Esophagus (tissue), 2 donors: ENCODE measurements around the gene FOXQ1. TPM values are rescaled to one million over a fixed set of nuclear protein-coding genes. Genes with fewer than 3 reads are reported as not detected.
"Not testable (repeated sequence)": the region's sequence is repeated elsewhere in the genome, so short reads cannot be mapped to it uniquely, and the experiment has no call there.

Source experiments
- H3K27ac ChIP-seq, 2 donors: one replicate each; pipeline ENCODE4 v1.5.1; 2013; ENCODE audit warnings: low read depth in 2 of 2, mild to moderate bottlenecking in 2 of 2, inconsistent platforms in 1 of 2, low read length in 1 of 2, moderate library complexity in 1 of 2
- H3K27me3 ChIP-seq, 2 donors: one replicate each; pipeline ENCODE4 v1.6.1; 2013; ENCODE audit warnings: low read length in 2 of 2, control low read depth in 1 of 2, mild to moderate bottlenecking in 1 of 2; ENCODE audit not compliant: insufficient read depth in 2 of 2, control insufficient read depth in 1 of 2
- H3K36me3 ChIP-seq, 2 donors: one replicate each; pipeline ENCODE4 v1.6.1; 2013; ENCODE audit warnings: low read length in 1 of 2; ENCODE audit not compliant: control insufficient read depth in 2 of 2, insufficient read depth in 2 of 2
- H3K4me1 ChIP-seq, 2 donors: one replicate each; pipeline ENCODE4 v1.6.1; 2013; ENCODE audit warnings: low read length in 1 of 2; ENCODE audit not compliant: control insufficient read depth in 2 of 2, insufficient read depth in 2 of 2
- H3K4me3 ChIP-seq, 2 donors: one replicate each; pipeline ENCODE4 v1.5.1; 2013; ENCODE audit warnings: low read length in 2 of 2, mild to moderate bottlenecking in 2 of 2, low read depth in 1 of 2, moderate library complexity in 1 of 2
- H3K9me3 ChIP-seq, 2 donors: one replicate each; pipeline ENCODE4 v1.6.1; 2013; ENCODE audit warnings: mild to moderate bottlenecking in 2 of 2, low read depth in 1 of 2, low read length in 1 of 2, moderate library complexity in 1 of 2; ENCODE audit not compliant: control insufficient read depth in 2 of 2, insufficient read depth in 1 of 2
- WGBS, 2 donors: extraction: QIAGEN DNeasy Blood & Tissue Kit; methylation state at CpG; one replicate each; pipeline ENCODE4 v1.1.7; 2013; 5-methylcytosine and 5-hydroxymethylcytosine counted together
- polyA plus RNA-seq, 2 donors: library from polyadenylated mRNA; stranded (reverse); fragments of 200-250 nt; gene quantifications; one replicate each; pipeline ENCODE4 v1.2.3, GENCODE V29; 2013
- donor health status: healthy with polysubstance abuse.
- donor health status: Bipolar disorder and iron deficiency.

FOXQ1 gene
- polyA plus RNA-seq, 2 donors, result 7.8 to 8.7 TPM

DNA sequence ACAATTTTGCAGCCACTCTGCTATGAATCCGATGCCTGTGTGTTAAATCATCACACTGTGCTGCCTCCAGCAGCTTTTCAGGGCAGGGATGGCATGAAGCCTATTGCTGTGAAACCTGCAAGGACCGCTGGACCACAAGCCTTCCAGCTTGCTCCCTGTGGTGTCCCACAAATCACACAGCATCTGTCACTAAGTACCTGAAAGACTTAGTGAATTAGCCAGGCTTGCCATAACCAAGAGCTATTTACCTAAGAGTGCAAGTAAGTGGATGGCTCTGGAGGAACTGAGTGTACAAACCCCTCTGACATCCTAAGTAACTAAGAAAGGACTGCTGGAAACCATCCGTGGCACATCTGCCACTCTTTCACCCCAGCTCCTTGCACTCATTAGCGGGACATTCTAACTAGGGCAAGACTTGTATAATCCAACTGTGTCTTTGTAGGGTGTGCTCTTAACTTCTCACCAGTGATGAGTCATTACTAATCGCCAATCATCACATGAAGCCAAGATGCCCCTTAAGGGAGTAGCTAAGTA is 34.7 kb downstream of the FOXQ1 start:
- no peak overlapping the region for H3K27ac ChIP-seq

DNA sequence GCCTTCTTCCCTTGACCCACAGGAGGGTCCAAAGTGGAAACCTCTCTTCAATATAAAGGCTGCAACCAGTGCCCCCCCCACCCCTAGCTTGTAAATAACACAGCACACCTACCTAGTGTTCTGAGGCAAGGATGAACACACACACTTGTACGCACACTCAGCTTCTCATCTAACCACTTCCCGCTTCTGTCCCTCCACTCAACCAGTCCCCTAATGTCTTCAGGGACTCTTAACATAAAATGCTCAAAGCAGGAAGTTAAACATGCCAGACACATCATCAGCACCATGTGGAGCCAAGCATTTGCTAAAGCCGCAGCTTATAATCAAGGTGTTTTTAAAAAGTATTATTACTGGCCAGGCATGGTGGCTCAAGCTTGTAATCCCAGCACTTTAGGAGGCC is 35.3 kb downstream of the FOXQ1 start:
- Histone ChIP-seq H3K9me3 (no peaks in the 10 kb centered on the region), H3K27ac (no peak overlapping the region), H3K4me1 (no peaks in the 10 kb centered on the region), H3K27me3 (no peaks in the 10 kb centered on the region), H3K4me3 (no peak overlapping the region), H3K36me3 (no peaks in the 10 kb centered on the region)
- WGBS, 2 donors, result 83 to 86% methylated on average over 3 of the region's 3 CpGs

More for the DNA sequence above, 34.7 kb downstream of the FOXQ1 start:
- Histone ChIP-seq H3K4me3 (no peak overlapping the region), H3K36me3 (no peaks in the 10 kb centered on the region), H3K27me3 (no peaks in the 10 kb centered on the region), H3K4me1 (no peaks in the 10 kb centered on the region), H3K9me3 (no peaks in the 10 kb centered on the region)
- WGBS, 2 donors, result 65 to 67% methylated on average over 5 of the region's 5 CpGs

DNA sequence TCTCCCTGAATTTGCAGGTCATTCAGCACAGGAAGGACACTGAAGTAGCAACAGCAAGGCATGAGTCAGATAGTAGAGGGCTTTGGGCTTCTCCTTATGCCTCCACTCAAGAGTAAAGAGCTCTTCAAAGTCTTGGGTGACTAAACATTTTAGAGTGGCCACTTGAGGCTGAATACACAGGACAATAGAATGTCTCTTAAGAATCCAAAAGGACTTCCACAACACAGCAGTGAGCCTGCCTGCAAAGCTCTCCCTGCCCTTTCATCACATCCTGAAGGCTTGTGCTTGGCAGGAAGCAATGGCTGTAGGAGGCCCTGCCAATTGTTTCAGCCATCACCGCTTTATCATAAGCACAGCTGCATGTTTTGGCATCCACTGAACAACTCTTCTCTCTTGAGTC is 36.8 kb downstream of the FOXQ1 start:
- Histone ChIP-seq H3K4me1 (no peaks in the 10 kb centered on the region), H3K4me3 (no peak overlapping the region), H3K27me3 (no peaks in the 10 kb centered on the region), H3K36me3 (no peaks in the 10 kb centered on the region), H3K27ac (no peak overlapping the region), H3K9me3 (no peaks in the 10 kb centered on the region)
- WGBS, 2 donors, result 45 to 46% methylated on average over 1 of the region's 1 CpG

DNA sequence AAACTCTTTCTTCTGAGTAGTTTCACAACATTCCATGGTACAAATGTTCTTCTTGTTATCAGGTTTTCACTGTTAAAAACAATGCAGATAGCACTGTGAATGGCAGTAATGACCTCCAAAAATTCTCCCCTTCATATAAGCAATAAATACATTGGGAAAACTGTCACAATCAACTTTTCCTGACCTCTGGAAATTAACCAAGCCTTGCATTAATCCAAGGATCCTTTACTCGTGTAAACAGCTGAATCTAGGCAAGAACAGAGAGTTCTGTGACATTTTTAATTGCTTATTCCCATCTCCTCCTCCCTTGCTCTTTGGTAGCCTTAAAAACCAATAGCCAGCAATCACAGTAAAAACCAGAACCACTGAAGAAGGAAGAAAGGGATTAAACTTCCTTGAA is 37.8 kb downstream of the FOXQ1 start:
- WGBS, 2 donors, result 18 to 41% methylated on average over 1 of the region's 1 CpG
- Histone ChIP-seq H3K36me3 (no peaks in the 10 kb centered on the region), H3K27ac (no peak overlapping the region), H3K27me3 (no peaks in the 10 kb centered on the region), H3K4me1 (no peaks in the 10 kb centered on the region), H3K9me3 (no peaks in the 10 kb centered on the region), H3K4me3 (no peak overlapping the region)

DNA sequence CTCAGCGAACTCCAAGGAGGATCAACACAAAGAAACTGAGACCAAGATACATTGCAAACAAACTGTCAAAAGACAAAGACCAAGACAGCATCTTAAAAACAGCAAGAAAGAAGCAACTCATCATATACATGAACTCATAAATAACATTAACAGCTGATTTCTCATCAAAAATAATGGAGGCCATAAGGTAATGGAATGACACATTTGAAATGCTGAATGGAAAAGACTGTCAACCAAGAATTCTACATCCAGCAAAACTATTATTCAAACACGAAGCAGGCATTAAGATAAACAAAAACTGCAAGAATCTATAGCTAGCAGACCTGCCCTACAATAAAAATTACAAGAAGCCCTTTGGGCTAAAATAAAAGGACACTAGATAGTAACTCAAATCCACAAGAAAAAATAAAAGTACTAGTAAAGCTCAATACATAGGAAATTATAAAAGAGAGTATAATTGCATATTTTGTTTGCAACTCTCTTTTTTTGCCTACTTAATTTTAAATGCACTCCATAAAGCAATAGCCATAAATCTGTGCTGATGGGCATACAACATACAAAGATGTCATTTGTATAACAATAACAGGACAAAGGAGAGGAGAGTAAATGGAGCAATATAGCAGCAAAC is 39.6 kb downstream of the FOXQ1 start:
- no peak overlapping the region for H3K4me3 ChIP-seq
- no peak overlapping the region for H3K27ac ChIP-seq
- 79 to 82% methylated on average over 2 of the region's 2 CpGs for WGBS, 2 donors
- no peaks in the 10 kb centered on the region for H3K27me3 ChIP-seq
- H3K9me3 ChIP-seq, result no peaks in the 10 kb centered on the region
- no peaks in the 10 kb centered on the region for H3K36me3 ChIP-seq
- no peaks in the 10 kb centered on the region for H3K4me1 ChIP-seq

DNA sequence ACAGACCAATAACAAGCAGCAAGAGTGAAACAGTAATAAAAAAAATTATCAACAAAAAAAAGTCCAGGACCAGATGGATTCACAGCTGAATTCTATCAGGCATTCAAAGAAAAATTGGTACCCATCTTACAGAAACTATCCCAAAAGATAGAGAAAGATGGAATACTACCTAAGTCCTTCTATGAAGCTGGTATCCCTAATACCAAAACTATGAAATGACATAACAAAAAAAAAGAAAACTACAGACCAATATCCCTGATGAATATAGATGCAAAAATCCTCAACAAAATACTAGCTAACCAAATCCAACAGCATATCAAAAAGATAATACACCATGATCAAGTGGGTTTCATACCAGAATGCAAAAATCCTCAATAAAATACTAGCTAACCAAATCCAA is 43.2 kb downstream of the FOXQ1 start:
- not testable (repeated sequence) for H3K4me3 ChIP-seq, H3K36me3 ChIP-seq, H3K4me1 ChIP-seq, H3K27me3 ChIP-seq, H3K27ac ChIP-seq, H3K9me3 ChIP-seq

DNA sequence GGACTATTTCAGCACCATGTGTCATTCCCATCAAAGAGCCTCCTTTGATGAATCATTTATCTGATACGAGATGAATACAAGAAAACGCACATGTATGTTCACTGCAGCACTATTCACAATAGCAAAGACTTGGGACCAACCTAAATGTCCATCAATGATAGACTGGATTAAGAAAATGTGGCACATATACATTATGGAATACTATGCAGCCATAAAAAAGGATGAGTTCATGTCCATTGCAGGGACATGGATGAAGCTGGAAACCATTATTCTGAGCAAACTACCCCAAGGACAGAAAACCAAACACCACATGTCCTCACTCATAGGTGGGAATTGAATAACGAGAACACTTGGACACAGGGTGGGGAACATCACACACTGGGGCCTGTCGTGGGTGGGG is 49.8 kb downstream of the FOXQ1 start:
- WGBS, 2 donors, result 86 to 94% methylated on average over 4 of the region's 4 CpGs
- H3K27ac ChIP-seq, H3K4me3 ChIP-seq, H3K27me3 ChIP-seq, H3K9me3 ChIP-seq, H3K36me3 ChIP-seq, H3K4me1 ChIP-seq: not testable (repeated sequence)

DNA sequence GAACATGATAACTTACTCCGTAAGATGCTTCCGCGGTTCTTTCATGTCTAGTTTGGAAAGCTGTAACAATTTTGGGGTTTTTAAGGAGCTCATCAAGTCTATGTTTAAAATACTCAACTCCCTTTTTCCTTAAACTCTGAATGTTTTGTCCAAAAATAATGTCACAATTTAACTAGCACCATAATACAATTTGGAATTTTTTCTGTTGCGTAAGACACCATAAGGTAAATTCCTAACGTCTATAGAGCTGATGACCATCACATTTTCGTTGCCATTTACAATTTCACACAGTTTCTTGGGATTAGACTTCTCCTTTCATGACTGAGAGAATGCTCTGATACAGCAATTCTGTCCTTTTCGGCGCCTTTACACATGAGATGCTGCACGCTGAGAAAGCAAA is 50.7 kb downstream of the FOXQ1 start:
- 89 to 91% methylated on average over 9 of the region's 9 CpGs for WGBS, 2 donors
- H3K27ac ChIP-seq, result no peak overlapping the region
- H3K4me3 ChIP-seq, result no peak overlapping the region
- no peaks in the 10 kb centered on the region for H3K4me1 ChIP-seq
- no peaks in the 10 kb centered on the region for H3K27me3 ChIP-seq
- peaks cover 0 to 2% of the 10 kb centered on the region in 2 donors for H3K9me3 ChIP-seq
- H3K36me3 ChIP-seq, result no peaks in the 10 kb centered on the region

DNA sequence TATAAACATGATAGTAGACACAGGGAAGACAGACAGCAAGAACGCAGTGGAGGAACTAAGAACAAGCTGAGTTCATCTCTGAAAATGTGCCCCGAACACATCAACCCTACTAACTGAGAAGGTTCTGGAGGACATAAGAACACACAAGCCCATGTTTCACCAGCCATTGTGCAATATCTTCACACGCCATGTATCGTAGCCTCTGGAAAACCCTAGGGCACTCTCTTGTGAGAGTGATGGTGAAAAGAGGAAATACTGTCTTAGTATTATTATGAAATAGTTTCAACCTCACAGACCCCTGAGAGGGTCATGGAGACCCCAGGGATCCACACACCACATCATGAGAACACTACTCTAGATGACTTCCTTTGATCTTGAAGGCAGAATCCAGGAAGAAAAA is 51.4 kb downstream of the FOXQ1 start:
- 80 to 81% methylated on average over 4 of the region's 4 CpGs for WGBS, 2 donors
- no peaks in the 10 kb centered on the region for H3K36me3 ChIP-seq
- H3K27ac ChIP-seq, result peak overlapping the region; percentile 38 to 74
- H3K4me1 ChIP-seq, result no peaks in the 10 kb centered on the region
- H3K4me3 ChIP-seq, result no peak overlapping the region
- H3K27me3 ChIP-seq, result no peaks in the 10 kb centered on the region
- peaks cover 0 to 2% of the 10 kb centered on the region in 2 donors for H3K9me3 ChIP-seq
